IMR-90 (cell line): ENCODE measurements around the gene SLC7A6. TPM values are rescaled to one million over a fixed set of nuclear protein-coding genes. Genes with fewer than 3 reads are reported as not detected.

Source experiments
- ATAC-seq: fragments of 200-7000 bp; cut with Tn5 transposase; 2 replicates; pipeline ENCODE4 v1.9.1; 2020; ENCODE audit warnings: low read depth, mild to moderate bottlenecking, moderate library complexity
- BruUV-seq: library from RNA; stranded (reverse); fragments of 400-500 nt; replicated peaks from 2 replicates; lab custom pipeline; 2021; lab: Mats Ljungman, UMichigan
- CTCF ChIA-PET: fragments of 300-600 bp; formaldehyde crosslinking; extraction: SDS; loops from one replicate; lab custom pipeline; 2021; ENCODE audit warnings: antibody characterized with exemption; lab: Yijun Ruan, JAX
- POLR2A ChIA-PET: fragments of 300-600 bp; sonication (Branson Sonifier 250); formaldehyde crosslinking; loops from one replicate; lab custom pipeline; 2022; ENCODE audit warnings: antibody characterized with exemption; ENCODE audit not compliant: unreplicated experiment; lab: Charles Lee
- DNase-seq: peaks from one replicate; pipeline ENCODE4 v3.0.0; 2013
- H2AFZ ChIP-seq: replicated peaks from 2 replicates; pipeline ENCODE3; 2013; ENCODE audit warnings: low read length, mild to moderate bottlenecking; ENCODE audit not compliant: poor library complexity
- H2AK5ac ChIP-seq: 2 replicates; pipeline ENCODE4 v1.6.1; 2013; ENCODE audit warnings: low read depth, low read length, inconsistent platforms
- H2AK9ac ChIP-seq: replicated peaks from 2 replicates; pipeline ENCODE3; 2013; ENCODE audit warnings: mild to moderate bottlenecking, low read depth, low read length, moderate library complexity; ENCODE audit not compliant: poor library complexity
- H2BK120ac ChIP-seq: 2 replicates; pipeline ENCODE4 v1.6.1; 2013; ENCODE audit warnings: low read depth, low read length, inconsistent platforms
- H2BK15ac ChIP-seq: 3 replicates; pipeline ENCODE4 v1.6.1; 2013; ENCODE audit warnings: low read depth, low read length, inconsistent platforms
- H2BK20ac ChIP-seq: 2 replicates; pipeline ENCODE4 v1.6.1; 2013; ENCODE audit warnings: low read depth, mild to moderate bottlenecking, inconsistent platforms, low read length, moderate library complexity
- H2BK5ac ChIP-seq: 2 replicates; pipeline ENCODE4 v1.6.1; 2013; ENCODE audit warnings: mild to moderate bottlenecking, low read depth, low read length, inconsistent platforms; ENCODE audit not compliant: poor library complexity, severe bottlenecking
- H3K14ac ChIP-seq: replicated peaks from 2 replicates; pipeline ENCODE4 v1.6.1; 2013; ENCODE audit warnings: low read depth, low read length, inconsistent platforms
- H3K18ac ChIP-seq: 2 replicates; pipeline ENCODE4 v1.6.1; 2013; ENCODE audit warnings: low read depth, low read length, control low read depth
- H3K23ac ChIP-seq: 2 replicates; pipeline ENCODE4 v1.6.1; 2013; ENCODE audit warnings: low read depth, low read length, inconsistent platforms
- H3K27ac ChIP-seq: 2 replicates; pipeline ENCODE4 v1.5.1; 2013; ENCODE audit warnings: mild to moderate bottlenecking, control low read depth, low read length; ENCODE audit not compliant: insufficient read depth
- H3K27me3 ChIP-seq: 2 replicates; pipeline ENCODE4 v1.6.1; 2013; ENCODE audit warnings: low read length; ENCODE audit not compliant: control insufficient read depth, insufficient read depth
- H3K36me3 ChIP-seq: 2 replicates; pipeline ENCODE4 v1.6.1; 2013; ENCODE audit warnings: low read length, mixed read lengths; ENCODE audit not compliant: control insufficient read depth, insufficient read depth
- H3K4ac ChIP-seq: 2 replicates; pipeline ENCODE4 v1.6.1; 2013; ENCODE audit warnings: low read depth, low read length, inconsistent platforms
- H3K4me1 ChIP-seq: 2 replicates; pipeline ENCODE4 v1.6.1; 2013; ENCODE audit warnings: low read length, mixed read lengths; ENCODE audit not compliant: control insufficient read depth, insufficient read depth
- H3K4me2 ChIP-seq: 2 replicates; pipeline ENCODE4 v1.6.1; 2013; ENCODE audit warnings: low read depth, mild to moderate bottlenecking, control low read depth, low read length, moderate library complexity
- H3K4me3 ChIP-seq: 2 replicates; pipeline ENCODE4 v1.5.1; 2013; ENCODE audit warnings: low read depth, mild to moderate bottlenecking, control low read depth, low read length, moderate library complexity; ENCODE audit not compliant: insufficient read depth
- H3K56ac ChIP-seq: 2 replicates; pipeline ENCODE4 v1.6.1; 2013; ENCODE audit warnings: low read length, inconsistent platforms; ENCODE audit not compliant: insufficient read depth; ENCODE audit errors: extremely low read depth
- H3K79me1 ChIP-seq, 2 experiments: 2 replicates each; pipeline ENCODE4 v1.6.1; 2013; ENCODE audit warnings: low read length in 2 of 2, inconsistent platforms in 1 of 2, low read depth in 1 of 2
- H3K9ac ChIP-seq: 2 replicates; pipeline ENCODE4 v1.6.1; 2013; ENCODE audit warnings: low read depth, low read length, control low read depth
- H3K9me1 ChIP-seq: 2 replicates; pipeline ENCODE4 v1.6.1; 2013; ENCODE audit warnings: low read length, inconsistent platforms; ENCODE audit not compliant: insufficient read depth
- H3K9me3 ChIP-seq: 2 replicates; pipeline ENCODE4 v1.6.1; 2013; ENCODE audit warnings: low read length; ENCODE audit not compliant: control insufficient read depth, insufficient read depth
- H4K20me1 ChIP-seq: 2 replicates; pipeline ENCODE4 v1.6.1; 2013; ENCODE audit warnings: low read length, inconsistent platforms; ENCODE audit not compliant: insufficient read depth
- H4K5ac ChIP-seq: 2 replicates; pipeline ENCODE4 v1.6.1; 2013; ENCODE audit warnings: mild to moderate bottlenecking, low read depth, low read length, control low read depth
- H4K8ac ChIP-seq, 2 experiments: 2 replicates each; pipeline ENCODE4 v1.6.1; 2013; ENCODE audit warnings: low read depth in 2 of 2, low read length in 2 of 2, control low read depth in 1 of 2, inconsistent platforms in 1 of 2
- H4K91ac ChIP-seq: 2 replicates; pipeline ENCODE4 v1.6.1; 2013; ENCODE audit warnings: low read depth, low read length, inconsistent platforms; ENCODE audit not compliant: insufficient read depth
- FOS ChIP-seq: fragments of 150-350 bp; IDR thresholded peaks from 2 replicates; pipeline ENCODE4 v1.6.1; 2016; ENCODE audit warnings: low read depth, low read length
- MAFK ChIP-seq: IDR thresholded peaks from 2 replicates; pipeline ENCODE4 v1.6.1; 2012; ENCODE audit warnings: low read depth, low read length, improper control_type of control experiment
- WGBS, 2 experiments: methylation state at CpG; one replicate each; pipeline versions ENCODE4 v1.1.5 to v1.1.7; 2013; ENCODE audit warnings: missing lambda C conversion rate in 2 of 2; ENCODE audit not compliant: insufficient read length in 1 of 2; ENCODE audit errors: extremely low coverage in 2 of 2; 5-methylcytosine and 5-hydroxymethylcytosine counted together
- dilution Hi-C: fragments of 300-500 bp; cut with HindIII; formaldehyde crosslinking; loops from one replicate; pipeline ENCODE4 v1.14.3; 2018; ENCODE audit warnings: low sequenced_read_pairs; ENCODE audit not compliant: unreplicated experiment
- in situ Hi-C: fragments of 300-500 bp; cut with MboI; formaldehyde crosslinking; loops from 3 replicates; pipeline ENCODE4 v1.14.3; 2019; ENCODE audit warnings: low sequenced_read_pairs, inconsistent platforms, mixed read lengths
- intact Hi-C: fragments of 100-400 bp; cut with micrococcal nuclease; formaldehyde crosslinking; loops from 2 replicates; pipeline ENCODE4 v1.10.0; 2022
- polyA plus RNA-seq, 3 experiments: library from polyadenylated mRNA; depleted of rRNA; stranded (reverse); fragments of >200 nt; gene quantifications; 2 replicates each; pipeline ENCODE4 v1.2.3, GENCODE V29; 2012; ENCODE audit warnings: low replicate concordance in 1 of 3
- total RNA-seq: library from RNA; depleted of rRNA; stranded (reverse); fragments of >200 nt; gene quantifications from 2 replicates; pipeline ENCODE4 v1.2.3, GENCODE V29; 2012

SLC7A6 gene
- total and polyA plus RNA-seq, 2 of the 4 experiments (the other 2 are of a cell fraction), result 29.4 to 36.1 TPM

- Histone ChIP-seq H3K4me1 (peaks cover 10% of the 10 kb centered on the region), H3K4ac (no peak overlapping the region), H3K9me1 (peaks cover 20% of the 10 kb centered on the region), H3K27me3 (no peaks in the 10 kb centered on the region), H2AK5ac (no peak overlapping the region), H3K56ac (no peak overlapping the region), H3K14ac (no peak overlapping the region), H3K79me1 (peaks cover 17 to 39% of the 10 kb centered on the region in 2 experiments), H3K9ac (no peak overlapping the region), H3K23ac (no peak overlapping the region), H3K27ac (no peak overlapping the region), H3K4me2 (no peak overlapping the region), H4K91ac (no peak overlapping the region), H3K9me3 (no peaks in the 10 kb centered on the region), H4K8ac (no peak overlapping the region), H4K20me1 (no peaks in the 10 kb centered on the region), H4K5ac (no peak overlapping the region), H2BK15ac (no peak overlapping the region), H3K18ac (no peak overlapping the region), H2BK120ac (no peak overlapping the region), H2BK5ac (no peak overlapping the region), H2AK9ac (no peak overlapping the region), H2AFZ (no peak overlapping the region), H2BK20ac (no peak overlapping the region), H3K4me3 (no peak overlapping the region), H3K36me3 (peaks cover 25% of the 10 kb centered on the region)
- ATAC-seq (no peak), DNase-seq (no peak)
- CTCF ChIA-PET, result interaction anchor here (1.1 kb wide), 1 partner anchor 13 kb away, joined by 3 read pairs; the partner anchor contains the start of gene SLC7A6
- TF ChIP-seq MAFK (no peak), FOS (no peak)
- intact Hi-C loops (no loop called here), dilution Hi-C loops (no loop called here), in situ Hi-C loops (no loop called here)
- POLR2A ChIA-PET, result no interaction called here
- BruUV-seq, result no TSS peak
- WGBS, 2 experiments, result 100% methylated on average over 3 of the region's 6 CpGs; no CpG with 5 or more reads in 1 of the 2 experiments
These were observed 13.4 kb upstream of the SLC7A6 start for GRCh38 chr16:68250951-68251350.
